Upper lobe of left lung (tissue), 4 donors: ENCODE results near the gene MRFAP1.

Experiments
- CTCF ChIP-seq, 6 experiments: fragments of 450-650 bp in 4 of 6; fragments of 200-600 bp in 2 of 6; sonication (generic) in 2 of 6; IDR thresholded peaks; one replicate each; pipeline ENCODE4 v1.5.1; 2016 to 2019; ENCODE audit warnings: antibody characterized with exemption in 6 of 6
- EP300 ChIP-seq, 4 donors: sonication (generic); formaldehyde crosslinking; IDR thresholded peaks; one replicate each; pipeline ENCODE4 v1.5.1; 2017; ENCODE audit warnings: antibody characterized with exemption in 4 of 4, control low read depth in 2 of 4
- POLR2A ChIP-seq, 4 donors: fragments of 450-650 bp; IDR thresholded peaks; one replicate each; pipeline ENCODE4 v1.5.1; 2016 to 2017; ENCODE audit warnings: antibody characterized with exemption in 4 of 4, mild to moderate bottlenecking in 2 of 4
- POLR2AphosphoS5 ChIP-seq, 2 donors: sonication (generic); formaldehyde crosslinking; IDR thresholded peaks; one replicate each; pipeline ENCODE4 v1.5.1; 2017; ENCODE audit warnings: antibody characterized with exemption in 2 of 2

- TF ChIP-seq CTCF (IDR thresholded peaks at IDR 0.05) (no peak), EP300 (IDR thresholded peaks at IDR 0.05) (no peak), POLR2A (IDR thresholded peaks at IDR 0.05) (no peak), POLR2AphosphoS5 (IDR thresholded peaks at IDR 0.05) (no peak)
These were observed 8.7 kb downstream of the MRFAP1 start for GRCh38 chr4:6649216-6649615.
